ENCODE results near the gene PIP4K2A.
"Not testable (repeated sequence)": the region's sequence is repeated elsewhere in the genome, so short reads cannot be mapped to it uniquely, and the experiment has no call there.

The PIP4K2A gene

DNA sequence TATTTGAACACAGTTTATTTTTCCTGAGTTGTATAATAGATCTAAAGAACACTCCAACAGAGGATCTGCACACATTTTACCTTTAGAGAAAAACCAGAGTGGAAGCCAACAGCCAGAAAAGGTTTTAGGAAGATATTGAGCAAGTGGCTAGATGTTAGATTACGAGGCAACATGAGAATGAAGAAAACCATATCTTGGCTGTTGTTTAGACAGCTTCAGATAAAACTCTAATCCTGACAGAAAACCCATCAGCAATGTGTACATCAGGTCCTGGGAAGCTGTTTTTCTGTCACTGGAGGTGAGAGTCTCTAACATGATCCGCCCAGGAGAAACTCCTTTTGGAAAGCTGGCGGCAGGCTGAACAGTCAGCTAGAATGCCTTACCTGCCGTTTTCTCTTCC, 209.6 kb downstream of the PIP4K2A start:
- no peak for DNase-seq

DNA sequence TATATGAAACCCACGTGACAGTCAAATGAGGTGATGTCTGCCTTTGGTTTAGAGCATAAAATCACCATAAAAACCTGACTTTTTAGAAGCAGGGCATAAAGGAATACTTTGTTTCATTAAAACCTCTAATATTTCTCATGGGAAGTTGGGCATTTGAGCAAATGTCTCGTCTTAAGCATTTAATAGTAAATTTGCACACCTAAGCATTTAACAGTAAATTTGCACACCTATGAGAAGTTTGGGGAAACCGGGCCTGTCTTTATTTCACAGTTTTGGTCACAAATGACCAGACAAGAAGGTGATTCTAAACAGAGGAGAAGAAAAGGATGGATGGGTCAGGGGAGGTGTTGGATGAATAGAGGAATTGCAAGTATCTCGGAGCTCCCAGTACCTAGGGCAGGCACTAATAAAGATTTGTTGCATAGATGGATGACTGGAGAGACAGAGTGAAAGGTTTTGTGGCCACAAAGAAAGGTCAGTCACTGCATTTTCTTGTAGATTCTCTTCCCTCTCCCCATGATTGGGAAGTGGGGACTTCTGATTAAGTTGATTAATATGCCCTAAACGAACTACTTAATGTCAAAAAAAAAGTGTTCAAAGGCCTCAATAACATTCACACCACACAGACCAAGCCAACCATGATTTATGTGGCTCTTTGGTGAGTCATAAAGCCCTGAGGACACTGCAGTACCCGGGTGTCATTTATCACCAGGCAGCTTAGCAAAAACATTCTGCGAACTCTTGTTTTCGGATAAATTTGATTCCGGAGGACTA, 210.9 kb downstream of the PIP4K2A start:
- DNase-seq: no peak

DNA sequence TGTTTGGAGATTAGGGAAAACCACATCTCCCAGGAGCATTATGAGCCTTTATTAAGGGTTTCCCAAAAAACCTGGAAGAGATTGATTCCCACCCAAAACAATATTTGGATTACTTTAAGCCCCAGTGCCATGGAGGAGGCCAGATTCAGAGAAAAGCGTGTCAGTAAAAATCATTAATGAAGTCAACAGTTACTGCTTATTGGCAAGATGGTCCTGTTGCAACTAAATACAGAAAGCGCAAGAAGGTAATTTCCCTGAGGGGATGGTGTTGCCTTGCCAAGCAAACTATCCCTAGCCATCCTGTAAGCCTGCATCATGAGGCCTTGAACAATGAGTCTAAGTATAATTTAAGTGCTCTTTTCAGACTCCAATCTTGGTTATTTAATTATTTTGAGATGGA, 212.5 kb downstream of the PIP4K2A start:
- no peak for DNase-seq

DNA sequence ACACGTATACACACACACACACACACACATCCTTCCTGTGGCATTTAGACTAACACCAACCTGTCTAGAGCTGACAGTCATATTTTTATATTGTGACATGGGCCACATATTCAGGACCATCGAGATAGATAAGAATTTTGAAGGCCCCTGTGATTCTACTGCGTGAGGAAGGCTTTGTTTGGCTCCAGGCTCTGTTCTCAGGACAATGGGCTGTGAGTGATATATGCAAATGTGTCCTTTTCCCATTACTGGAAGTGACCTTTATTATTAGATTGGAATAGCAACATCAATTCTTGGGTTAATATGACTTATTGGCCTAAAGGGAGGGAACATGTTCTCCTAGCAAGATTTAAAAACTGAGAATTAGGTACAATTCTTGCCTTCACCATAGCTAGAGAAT, 213.0 kb downstream of the PIP4K2A start:
- DNase-seq: no peak

DNA sequence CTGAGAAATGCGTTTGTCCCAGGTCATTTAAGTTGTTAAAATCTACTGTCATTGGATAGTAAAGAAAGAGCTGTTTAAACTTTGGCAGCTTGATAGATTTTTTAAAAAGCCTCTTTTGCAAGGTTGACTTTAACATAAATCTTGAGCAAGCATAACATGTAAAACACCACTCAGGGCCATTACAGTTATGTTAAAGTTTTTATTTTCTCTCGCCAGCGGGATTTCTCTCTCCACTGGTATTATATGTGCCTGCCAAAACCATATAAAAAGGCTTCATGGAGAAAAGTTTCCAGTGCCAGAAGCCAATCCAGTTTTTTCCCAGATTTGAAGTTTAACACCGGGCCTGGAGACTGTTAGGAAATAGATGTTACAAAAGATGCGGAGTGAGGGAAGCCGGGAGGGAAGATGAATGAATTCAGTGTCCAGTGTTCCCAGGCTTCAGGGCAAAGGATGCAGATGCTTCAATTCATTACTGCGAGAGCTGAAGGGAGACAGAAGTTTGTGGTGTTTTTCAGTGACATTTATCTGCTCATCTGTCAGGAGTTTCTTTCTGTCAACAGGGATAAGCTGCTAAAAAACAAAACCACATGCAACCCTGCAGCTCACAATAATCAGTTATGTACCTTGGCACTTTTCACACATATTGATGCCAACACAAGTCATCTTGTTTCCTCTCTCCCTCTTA, 213.6 kb downstream of the PIP4K2A start:
- DNase-seq: no peak

DNA sequence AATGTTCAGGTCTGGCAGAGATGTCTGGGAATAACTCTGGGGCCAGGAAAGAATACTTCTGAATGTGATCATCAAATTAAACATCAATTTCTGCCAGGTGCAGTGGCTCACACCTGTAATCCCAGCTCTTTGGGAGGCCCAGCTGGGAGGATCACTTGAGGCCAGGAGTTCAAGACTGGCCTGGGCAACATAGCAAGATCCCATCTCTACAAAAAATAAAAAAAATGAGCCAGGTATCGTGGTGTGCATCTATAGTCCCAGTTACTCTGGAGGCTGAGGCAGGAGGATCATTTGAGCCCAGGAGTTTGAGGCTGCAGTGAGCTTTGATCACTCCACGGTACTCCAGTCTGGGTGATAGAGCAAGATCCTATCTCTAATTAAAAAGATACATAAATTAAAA, 214.4 kb downstream of the PIP4K2A start:
- not testable (repeated sequence) for DNase-seq

DNA sequence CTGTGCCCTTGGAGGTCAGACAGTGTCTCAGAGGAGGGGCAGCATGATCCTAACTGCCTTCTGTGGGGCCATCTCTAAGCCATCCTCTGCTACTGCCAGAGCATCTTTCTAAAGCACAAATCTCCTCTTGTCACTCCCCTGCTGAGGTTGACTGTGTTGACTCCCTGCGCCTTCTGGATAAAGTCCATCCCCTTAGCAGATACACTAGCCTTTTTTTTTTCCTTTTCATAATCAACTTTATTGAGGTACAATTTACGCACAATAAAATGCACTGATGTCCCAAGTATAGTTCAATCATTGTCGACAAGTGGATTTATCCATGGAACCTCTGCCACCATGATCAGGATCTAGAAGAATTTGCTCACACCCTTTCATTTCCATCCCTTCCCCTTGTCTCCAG, 219.0 kb downstream of the PIP4K2A start:
- DNase-seq: no peak

DNA sequence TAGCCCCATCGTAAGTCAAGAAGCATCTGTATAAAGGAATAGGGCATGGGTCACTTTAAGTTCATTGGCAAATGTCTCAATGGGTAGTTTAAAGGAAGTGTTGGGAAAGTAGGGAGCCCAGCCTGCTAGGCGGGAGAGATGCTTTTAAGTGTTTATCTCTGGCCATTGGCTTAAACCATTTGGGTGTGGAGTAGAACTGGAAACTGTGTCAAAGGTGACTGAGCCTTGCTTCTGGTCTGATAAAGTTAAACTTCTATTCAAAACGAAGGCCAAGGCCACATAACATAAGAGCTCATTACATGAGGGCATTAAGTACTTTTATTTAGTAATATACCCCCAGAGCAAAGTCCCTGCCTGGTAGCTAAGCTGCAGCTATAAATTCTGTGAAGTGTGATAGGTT, 220.4 kb downstream of the PIP4K2A start:
- no peak for DNase-seq

DNA sequence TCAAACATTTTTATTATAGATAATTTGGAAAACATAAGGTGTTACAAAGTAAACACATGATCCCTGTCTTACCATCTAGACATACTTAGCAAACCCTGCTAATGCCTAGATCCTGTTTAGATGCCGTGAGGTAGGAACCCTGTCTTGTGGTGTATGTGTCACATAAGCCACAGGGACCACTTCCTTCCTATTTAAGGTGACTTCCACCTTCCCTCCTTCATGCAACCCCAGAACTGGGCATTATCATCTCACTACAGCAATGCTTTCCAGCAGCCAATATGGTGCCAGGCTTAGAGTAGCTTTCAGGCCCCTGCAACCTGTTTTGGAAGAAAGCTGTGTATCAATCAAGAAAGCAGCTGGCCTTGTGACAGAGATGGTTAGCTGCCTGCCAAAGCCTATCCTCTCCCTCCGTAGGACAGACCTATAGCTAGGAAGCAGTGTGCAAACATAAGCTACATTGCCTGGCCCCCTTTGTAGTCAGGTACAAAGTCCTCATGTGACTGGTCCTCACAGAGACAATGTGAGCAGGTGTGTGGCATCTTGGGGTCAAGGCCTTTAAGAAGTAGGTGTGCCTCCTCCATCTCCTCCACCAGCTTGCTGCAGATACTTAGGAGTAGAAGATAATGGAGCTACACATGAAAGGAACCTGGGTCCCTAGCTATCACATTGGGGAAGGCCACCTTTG, 222.3 kb downstream of the PIP4K2A start:
- DNase-seq: no peak

DNA sequence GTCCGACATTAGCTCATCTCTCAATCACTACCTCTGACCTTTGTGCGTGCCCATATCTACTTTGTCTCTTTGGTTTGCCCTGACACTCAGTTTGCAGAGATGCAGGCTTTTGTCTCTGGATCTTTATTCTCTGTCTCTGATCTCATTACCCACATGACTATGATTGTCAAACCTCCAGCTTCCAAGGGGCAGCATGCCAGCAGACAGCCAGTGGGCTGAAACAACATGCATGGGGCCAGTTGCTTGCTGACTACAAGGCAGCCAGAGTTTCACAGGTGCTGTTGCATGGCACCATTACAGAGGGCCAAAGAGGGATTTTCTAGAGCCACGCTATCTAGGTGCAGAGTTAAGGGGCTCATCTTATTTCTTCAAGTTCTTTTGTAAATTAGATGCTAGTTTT, 222.9 kb downstream of the PIP4K2A start:
- DNase-seq: no peak

DNA sequence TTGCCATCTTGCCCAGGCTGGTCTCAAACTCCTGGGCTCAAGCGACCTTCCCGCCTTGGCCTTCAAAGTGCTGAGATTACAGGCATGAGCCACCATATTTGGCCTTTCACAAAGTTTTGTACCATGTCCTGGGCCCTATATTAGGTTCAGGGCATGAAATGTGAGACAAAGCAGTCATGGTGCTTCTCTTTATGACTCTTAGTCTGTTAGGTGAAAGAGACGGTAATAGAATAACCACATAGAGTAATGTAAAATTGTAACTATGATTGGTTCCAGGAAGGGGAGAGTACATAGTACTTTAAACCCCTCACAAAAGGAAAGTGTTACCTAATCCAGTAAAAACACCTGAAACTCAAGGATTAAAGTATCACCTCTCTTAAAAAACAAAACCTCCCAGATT, 224.4 kb downstream of the PIP4K2A start:
- DNase-seq: no peak

DNA sequence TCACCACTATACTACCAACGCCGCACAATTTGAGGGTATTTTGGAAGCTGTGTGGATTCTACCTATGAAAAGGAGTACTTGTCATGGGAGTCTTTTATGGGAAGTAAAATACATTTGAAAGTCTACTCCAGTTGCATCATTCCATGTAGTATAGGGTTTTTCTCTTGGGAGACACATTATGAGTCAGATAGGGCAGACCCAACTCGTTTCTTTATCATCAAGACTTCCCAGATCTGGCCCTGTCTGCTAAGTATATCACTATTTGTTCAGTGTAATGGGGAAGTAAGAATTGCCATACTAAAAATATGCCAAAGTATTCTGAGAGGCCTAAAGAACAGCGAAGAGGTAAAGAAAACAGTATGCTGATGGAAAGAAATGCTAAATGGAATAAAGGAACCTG, 224.9 kb downstream of the PIP4K2A start:
- DNase-seq: no peak

DNA sequence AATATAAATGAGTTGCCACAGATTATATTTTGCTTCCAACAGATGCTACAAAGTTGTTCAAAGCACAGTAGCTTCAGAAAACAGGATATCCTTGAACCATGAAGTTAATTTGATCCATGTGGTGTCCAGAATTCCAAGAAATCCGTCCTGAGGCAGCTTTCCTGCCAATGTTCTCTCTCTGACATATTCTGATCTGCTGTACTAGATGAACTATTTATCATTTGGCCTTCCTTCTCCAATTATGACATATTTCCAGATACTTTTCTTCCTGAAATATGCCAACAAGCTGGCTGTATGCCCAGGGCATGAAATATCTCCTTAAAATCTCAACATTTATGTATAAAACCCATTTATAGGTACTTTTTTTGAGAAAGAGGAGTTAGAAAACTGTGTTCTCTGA, 227.9 kb downstream of the PIP4K2A start:
- no peak for DNase-seq
